Panc1 (cell line): ENCODE measurements around the gene PDS5B. TPM values are rescaled to one million over a fixed set of nuclear protein-coding genes. Genes with fewer than 3 reads are reported as not detected.
"Not testable (repeated sequence)": the region's sequence is repeated elsewhere in the genome, so short reads cannot be mapped to it uniquely, and the experiment has no call there.

Experiments
- ATAC-seq: fragments of 200-7000 bp; cut with Tn5 transposase; 2 replicates; pipeline ENCODE4 v1.9.1; 2020; ENCODE audit warnings: mild to moderate bottlenecking, moderate library complexity
- BruUV-seq: library from RNA; stranded (reverse); fragments of 400-500 nt; replicated peaks from 2 replicates; lab custom pipeline; 2021; lab: Mats Ljungman, UMichigan
- CTCF ChIA-PET: fragments of 300-600 bp; sonication (Branson Sonifier 250); formaldehyde crosslinking; loops from one replicate; lab custom pipeline; 2022; ENCODE audit warnings: antibody characterized with exemption; lab: Charles Lee
- POLR2A ChIA-PET: fragments of 300-600 bp; sonication (Branson Sonifier 250); formaldehyde crosslinking; loops from one replicate; lab custom pipeline; 2022; ENCODE audit warnings: antibody characterized with exemption; lab: Charles Lee
- DNase-seq: peaks from one replicate; pipeline ENCODE4 v3.0.0-alpha.2; 2010; ENCODE audit warnings: low read depth, low spot score
- H3K27ac ChIP-seq: 2 replicates; pipeline ENCODE4 v1.5.1; 2011; ENCODE audit warnings: mild to moderate bottlenecking, low read length, inconsistent platforms
- H3K27me3 ChIP-seq: fragments of 200-500 bp; sonication (Bioruptor generic); 2 replicates; pipeline ENCODE4 v1.6.0; 2014; ENCODE audit warnings: low read length, inconsistent platforms; ENCODE audit not compliant: control insufficient read depth, insufficient read depth
- H3K36me3 ChIP-seq: fragments of 200-500 bp; sonication (Bioruptor generic); 2 replicates; pipeline ENCODE4 v1.5.1; 2014; ENCODE audit warnings: inconsistent platforms, mild to moderate bottlenecking, low read length, moderate library complexity; ENCODE audit not compliant: control insufficient read depth, insufficient read depth
- H3K4me1 ChIP-seq: 2 replicates; pipeline ENCODE4 v1.5.1; 2011; ENCODE audit warnings: inconsistent platforms, mild to moderate bottlenecking, low read length, moderate library complexity; ENCODE audit not compliant: control insufficient read depth, insufficient read depth
- H3K4me3 ChIP-seq, 2 experiments: 2 replicates each; pipeline ENCODE4 v1.5.1; 2011 to 2012; ENCODE audit warnings: low read depth in 2 of 2, low read length in 2 of 2, mild to moderate bottlenecking in 2 of 2, inconsistent platforms in 1 of 2, moderate library complexity in 1 of 2
- H3K9me3 ChIP-seq: fragments of 200-500 bp; sonication (Bioruptor generic); 2 replicates; pipeline ENCODE4 v1.5.1; 2014; ENCODE audit warnings: low read depth, mild to moderate bottlenecking, inconsistent platforms, low read length, moderate library complexity; ENCODE audit not compliant: control insufficient read depth, insufficient read depth
- POLR2AphosphoS5 ChIP-seq: IDR thresholded peaks from 2 replicates; pipeline ENCODE4 v1.6.1; 2012; ENCODE audit warnings: mild to moderate bottlenecking, low read depth, low read length, moderate library complexity
- REST ChIP-seq, 2 experiments: IDR thresholded peaks; 2 replicates each; pipeline ENCODE4 v1.6.1; 2011 to 2012; ENCODE audit warnings: low read depth in 2 of 2, control low read depth in 1 of 2, low read length in 1 of 2, mild to moderate bottlenecking in 1 of 2, moderate library complexity in 1 of 2; ENCODE audit not compliant: insufficient read depth in 1 of 2
- SIN3A ChIP-seq: IDR thresholded peaks from 2 replicates; pipeline ENCODE4 v1.6.1; 2012; ENCODE audit warnings: low read depth, mild to moderate bottlenecking, low read length, moderate library complexity, borderline replicate concordance; ENCODE audit not compliant: insufficient read depth
- TCF7L2 ChIP-seq: IDR thresholded peaks from 2 replicates; pipeline ENCODE4 v1.6.1; 2011; ENCODE audit warnings: mild to moderate bottlenecking, low read depth, low read length, inconsistent platforms
- in situ Hi-C: cut with HindIII; loops from 2 replicates; pipeline ENCODE4 v1.10.0; 2016; ENCODE audit warnings: low sequenced_read_pairs, low pct_unique_long_range_greater_than_20kb
- intact Hi-C: fragments of 100-400 bp; cut with micrococcal nuclease; formaldehyde crosslinking; loops from one replicate; pipeline ENCODE4 v1.10.0; 2022; ENCODE audit not compliant: unreplicated experiment
- total RNA-seq: library from RNA; stranded (reverse); gene quantifications from one replicate; pipeline ENCODE4 v1.2.1, GENCODE V29; 2021; ENCODE audit not compliant: unreplicated experiment
- TF ChIP-seq, protein P1 (sequence below): fragments of 450-650 bp; IDR thresholded peaks from 2 replicates; pipeline ENCODE4 v1.5.1; 2017; ENCODE audit warnings: mild to moderate bottlenecking

Gene PDS5B
- total RNA-seq, 1 experiment from 2014 or later = 33.9 TPM

DNA sequence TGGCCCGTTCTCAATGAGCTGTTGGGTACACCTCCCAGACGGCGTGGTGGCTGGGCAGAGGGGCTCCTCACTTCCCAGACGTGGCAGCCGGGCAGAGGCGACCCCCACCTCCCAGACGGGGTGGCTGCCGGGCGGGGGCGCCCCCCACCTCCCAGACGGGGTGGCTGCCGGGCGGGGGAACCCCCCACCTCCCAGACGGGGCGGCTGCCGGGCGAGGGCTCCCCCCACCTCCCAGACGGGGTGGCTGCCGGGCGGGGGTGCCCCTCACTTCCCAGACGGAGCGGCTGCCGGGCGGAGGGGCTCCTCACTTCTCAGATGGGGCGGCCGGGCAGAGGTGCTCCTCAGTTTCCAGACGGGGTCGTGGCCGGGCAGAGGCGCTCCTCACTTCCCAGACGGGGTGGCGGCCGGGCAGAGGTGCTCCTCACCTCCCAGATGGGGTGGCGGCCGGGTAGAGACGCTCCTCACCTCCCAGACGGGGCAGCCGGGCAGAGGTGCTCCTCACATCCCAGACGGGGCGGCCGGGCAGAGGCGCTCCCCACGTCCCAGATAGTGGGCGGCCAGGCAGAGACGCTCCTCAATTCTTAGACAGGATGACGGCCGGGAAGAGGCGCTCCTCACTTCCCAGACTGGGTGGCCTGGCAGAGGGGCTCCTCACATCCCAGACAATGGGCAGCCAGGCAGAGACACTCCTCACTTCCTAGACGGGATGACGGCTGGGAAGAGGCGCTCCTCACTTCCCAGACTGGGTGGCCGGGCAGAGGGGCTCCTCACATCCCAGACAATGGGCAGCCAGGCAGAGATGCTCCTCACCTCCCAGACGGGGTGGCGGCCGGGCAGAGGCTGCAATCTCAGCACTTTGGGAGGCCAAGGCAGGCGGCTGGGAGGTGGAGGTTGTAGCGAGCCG is 135.1 kb downstream of the PDS5B start:
- H3K36me3 ChIP-seq, in situ Hi-C loops, POLR2A ChIA-PET, DNase-seq, ATAC-seq, H3K9me3 ChIP-seq, H3K27me3 ChIP-seq, H3K4me3 ChIP-seq, H3K4me1 ChIP-seq, H3K27ac ChIP-seq, CTCF ChIA-PET, BruUV-seq, intact Hi-C loops: not testable (repeated sequence)

DNA sequence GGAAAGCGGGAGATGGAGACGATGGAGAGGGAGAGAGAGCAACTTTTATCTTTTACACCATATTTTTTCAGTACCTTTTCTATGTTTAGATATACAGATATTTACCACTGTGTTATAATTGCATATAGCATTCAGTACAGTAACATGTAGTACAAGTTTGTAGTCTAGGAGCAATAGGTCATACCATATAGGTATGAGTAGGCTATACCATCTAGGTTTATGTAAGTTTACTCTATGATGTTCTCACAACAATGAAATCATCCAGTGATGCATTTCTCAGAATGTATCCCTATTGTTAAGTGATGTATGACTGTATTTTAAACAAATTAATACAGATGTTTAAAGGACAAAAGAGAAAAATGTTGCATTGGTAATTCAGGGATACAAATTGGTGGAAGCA is 136.1 kb downstream of the PDS5B start:
- Histone ChIP-seq H3K9me3 (no peaks in the 10 kb centered on the region), H3K27me3 (no peaks in the 10 kb centered on the region), H3K36me3 (no peaks in the 10 kb centered on the region), H3K4me3 (no peak overlapping the region), H3K4me1 (no peaks in the 10 kb centered on the region), H3K27ac (no peak overlapping the region)
- DNase-seq = no peak
- TF ChIP-seq POLR2AphosphoS5 (no peak), TCF7L2 (no peak), SIN3A (no peak), REST (IDR thresholded peaks at IDR 0.05; ENCODE audit: insufficient read depth in 1 of 2, low read depth in 2 of 2, low read length in 1 of 2) (no peak)
- TF ChIP-seq, protein P1, sequence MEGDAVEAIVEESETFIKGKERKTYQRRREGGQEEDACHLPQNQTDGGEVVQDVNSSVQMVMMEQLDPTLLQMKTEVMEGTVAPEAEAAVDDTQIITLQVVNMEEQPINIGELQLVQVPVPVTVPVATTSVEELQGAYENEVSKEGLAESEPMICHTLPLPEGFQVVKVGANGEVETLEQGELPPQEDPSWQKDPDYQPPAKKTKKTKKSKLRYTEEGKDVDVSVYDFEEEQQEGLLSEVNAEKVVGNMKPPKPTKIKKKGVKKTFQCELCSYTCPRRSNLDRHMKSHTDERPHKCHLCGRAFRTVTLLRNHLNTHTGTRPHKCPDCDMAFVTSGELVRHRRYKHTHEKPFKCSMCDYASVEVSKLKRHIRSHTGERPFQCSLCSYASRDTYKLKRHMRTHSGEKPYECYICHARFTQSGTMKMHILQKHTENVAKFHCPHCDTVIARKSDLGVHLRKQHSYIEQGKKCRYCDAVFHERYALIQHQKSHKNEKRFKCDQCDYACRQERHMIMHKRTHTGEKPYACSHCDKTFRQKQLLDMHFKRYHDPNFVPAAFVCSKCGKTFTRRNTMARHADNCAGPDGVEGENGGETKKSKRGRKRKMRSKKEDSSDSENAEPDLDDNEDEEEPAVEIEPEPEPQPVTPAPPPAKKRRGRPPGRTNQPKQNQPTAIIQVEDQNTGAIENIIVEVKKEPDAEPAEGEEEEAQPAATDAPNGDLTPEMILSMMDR = no peak
- no peak for ATAC-seq
- CTCF ChIA-PET = no interaction called here
- no TSS peak for BruUV-seq
- intact Hi-C loops (no loop called here), in situ Hi-C loops (no loop called here)
- POLR2A ChIA-PET = no interaction called here

DNA sequence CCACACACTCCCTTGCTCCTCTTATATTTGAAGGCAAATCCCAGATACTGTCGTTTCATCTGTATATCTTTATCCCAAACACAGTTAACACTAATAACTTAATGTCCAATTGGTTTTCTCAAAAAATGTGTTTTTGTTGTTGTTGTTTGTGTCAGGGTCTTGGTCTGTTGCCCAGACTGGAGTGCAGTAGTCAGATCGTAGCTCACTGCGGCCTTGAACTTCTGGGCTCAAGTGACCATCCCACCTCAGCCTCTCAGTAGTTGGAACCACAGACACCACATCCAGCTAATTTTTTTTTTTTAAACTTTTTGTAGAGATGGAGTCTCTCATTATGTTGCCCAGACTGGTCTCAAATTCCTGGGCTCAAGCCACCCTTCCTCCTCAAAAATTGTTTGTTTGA is 137.7 kb downstream of the PDS5B start:
- in situ Hi-C loops = no loop called here
- ATAC-seq (no peak), DNase-seq (no peak)
- no peaks in the 10 kb centered on the region for H3K36me3 ChIP-seq
- H3K4me1 ChIP-seq = no peaks in the 10 kb centered on the region
- ChIA-PET POLR2A (no interaction called here), CTCF (no interaction called here)
- no peak overlapping the region for H3K4me3 ChIP-seq
- H3K27ac ChIP-seq = no peak overlapping the region
- TF ChIP-seq TCF7L2 (no peak), REST (IDR thresholded peaks at IDR 0.05; ENCODE audit: insufficient read depth in 1 of 2, low read depth in 2 of 2, low read length in 1 of 2) (no peak), SIN3A (no peak), POLR2AphosphoS5 (no peak)
- TF ChIP-seq, protein P1 = no peak
- H3K27me3 ChIP-seq = no peaks in the 10 kb centered on the region
- H3K9me3 ChIP-seq = no peaks in the 10 kb centered on the region
- BruUV-seq = no TSS peak
- intact Hi-C loops = no loop called here
